Stomach (tissue), 9 donors: ENCODE results near the gene SH2D3A. TPM values are rescaled to one million over a fixed set of nuclear protein-coding genes. Genes with fewer than 3 reads are reported as not detected.
"Not testable (repeated sequence)": the region's sequence is repeated elsewhere in the genome, so short reads cannot be mapped to it uniquely, and the experiment has no call there.

ENCODE experiments used
- DNase-seq, 2 donors: peaks; one replicate each; pipeline versions ENCODE4 v3.0.0 to v3.0.0-alpha.2; 2013 to 2019
- H3K27ac ChIP-seq, 5 donors: fragments of 200-600 bp in 4 of 5; sonication (generic) in 4 of 5; one replicate each; pipeline ENCODE4 v1.5.1; 2013 to 2019; ENCODE audit warnings: mild to moderate bottlenecking in 1 of 5, moderate library complexity in 1 of 5
- H3K27me3 ChIP-seq, 3 donors: fragments of 200-600 bp; sonication (generic); one replicate each; pipeline ENCODE4 v1.5.1; 2017 to 2019; ENCODE audit warnings: mixed run types in 1 of 3
- H3K36me3 ChIP-seq, 4 donors: fragments of 200-600 bp; sonication (generic); 1 replicate in 3 of 4; 2 replicates in 1 of 4; pipeline ENCODE4 v1.5.1; 2016 to 2019
- H3K4me1 ChIP-seq, 4 donors: fragments of 200-600 bp; sonication (generic); one replicate each; pipeline ENCODE4 v1.5.1; 2016 to 2019
- H3K4me3 ChIP-seq, 4 donors: fragments of 200-600 bp; sonication (generic) in 3 of 4; one replicate each; pipeline ENCODE4 v1.5.1; 2016 to 2019; ENCODE audit warnings: mild to moderate bottlenecking in 1 of 4
- H3K9me3 ChIP-seq, 4 donors: fragments of 200-600 bp; sonication (generic); one replicate each; pipeline ENCODE4 v1.5.1; 2016 to 2019
- CTCF ChIP-seq, 7 experiments: fragments of 450-650 bp in 4 of 7; fragments of 200-600 bp in 3 of 7; sonication (generic) in 3 of 7; IDR thresholded peaks; one replicate each; pipeline ENCODE4 v1.5.1; 2016 to 2019; ENCODE audit warnings: antibody characterized with exemption in 7 of 7, control low read depth in 2 of 7, mild to moderate bottlenecking in 1 of 7
- EP300 ChIP-seq: sonication (generic); formaldehyde crosslinking; IDR thresholded peaks from one replicate; pipeline ENCODE4 v1.6.1; 2017; ENCODE audit warnings: antibody characterized with exemption
- POLR2A ChIP-seq, 4 donors: fragments of 450-650 bp; IDR thresholded peaks; one replicate each; pipeline ENCODE4 v1.6.1; 2016; ENCODE audit warnings: antibody characterized with exemption in 4 of 4, control low read depth in 2 of 4, mild to moderate bottlenecking in 1 of 4, moderate library complexity in 1 of 4
- POLR2AphosphoS5 ChIP-seq, 3 donors: sonication (generic); formaldehyde crosslinking; IDR thresholded peaks; one replicate each; pipeline ENCODE4 v1.6.1; 2016; ENCODE audit warnings: antibody characterized with exemption in 3 of 3
- WGBS, 5 donors: extraction: QIAGEN DNeasy Blood & Tissue Kit in 3 of 5; methylation state at CpG; one replicate each; pipeline versions ENCODE4 v1.1.5 to v1.1.7; 2013 to 2018; 5-methylcytosine and 5-hydroxymethylcytosine counted together
- intact Hi-C: fragments of 100-400 bp; cut with DNase I; formaldehyde crosslinking; loops from one replicate; pipeline ENCODE4 v1.15.1; 2023; ENCODE audit warnings: low total_unique reads
- polyA plus RNA-seq, 3 donors: library from polyadenylated mRNA; stranded (reverse); fragments of 200-250 nt; gene quantifications; one replicate each; pipeline ENCODE4 v1.2.3, GENCODE V29; 2013
- total RNA-seq, 5 donors: library from RNA; depleted of rRNA; stranded (reverse); fragments of >200 nt; gene quantifications; one replicate each; pipeline versions ENCODE4 v1.1.0 to v1.2.3, GENCODE V29; 2014 to 2016
- donor health status: healthy with polysubstance abuse.
- donor health status: Bipolar disorder and iron deficiency.
- donor health status: healthy.

SH2D3A gene
- total and polyA plus RNA-seq, 8 donors = 8.8 to 71.3 (median 27.3) TPM

GRCh38 chr19:6773323-6773931, 6.2 kb upstream of the SH2D3A start:
- intact Hi-C loops = no loop called here
- Histone ChIP-seq H3K4me3 (peak overlapping the region; percentile 39 to 60 (median 48)), H3K27ac (peak overlapping the region in 4 of 5 donors; percentile 46 to 87 (median 64)), H3K27me3 (no peaks in the 10 kb centered on the region), H3K9me3 (no peaks in the 10 kb centered on the region), H3K36me3 (no peaks in the 10 kb centered on the region), H3K4me1 (peaks cover 0 to 20% (median 0%) of the 10 kb centered on the region in 4 donors)
- peak; percentile 39 to 40 for DNase-seq
- no peak for TF ChIP-seq EP300
- TF ChIP-seq CTCF (IDR thresholded peaks at IDR 0.05) = no peak
- TF ChIP-seq POLR2A (IDR thresholded peaks at IDR 0.05) = no peak
- no peak for TF ChIP-seq POLR2AphosphoS5 (IDR thresholded peaks at IDR 0.05)
- 29 to 64% (median 45%) methylated on average over 4 to 8 of the region's 8 CpGs for WGBS, 5 donors

- no peak for DNase-seq
- no peaks in the 10 kb centered on the region for H3K9me3 ChIP-seq
- WGBS, 5 donors = 47 to 80% (median 65%) methylated on average over 1 to 14 of the region's 14 CpGs
These were observed 5.7 kb upstream of the SH2D3A start for GRCh38 chr19:6772866-6773322.

GRCh38 chr19:6772028-6772865, 5.0 kb upstream of the SH2D3A start, which contains the start of gene VAV1:
VAV1 (plus strand) TSS chr19:6772708; CDS start chr19:6772808, 100 bp downstream.
- DNase-seq = peak; percentile 63 to 75
- Histone ChIP-seq H3K36me3 (no peaks in the 10 kb centered on the region), H3K27me3 (peaks cover 0 to 9% (median 0%) of the 10 kb centered on the region in 3 donors), H3K4me1 (peaks cover 0 to 29% (median 7%) of the 10 kb centered on the region in 4 donors), H3K9me3 (no peaks in the 10 kb centered on the region), H3K27ac (peak within 1 kb of the TSS in 4 of 5 donors; percentile 46 to 87 (median 64)), H3K4me3 (peak within 1 kb of the TSS; percentile 39 to 60 (median 48))
- 45 to 53% (median 47%) methylated on average over 13 to 25 of the region's 25 CpGs for whole genome bisulfite sequencing, 5 donors
- intact Hi-C loops = no loop called here
- TF ChIP-seq POLR2AphosphoS5 (IDR thresholded peaks at IDR 0.05) (peak in 2 of 3 donors; percentile 23 to 41), EP300 (no peak)

More at GRCh38 chr19:6772866-6773322, 5.7 kb upstream of the SH2D3A start:
- Histone ChIP-seq H3K4me1 (peaks cover 0 to 22% (median under 1%) of the 10 kb centered on the region in 4 donors), H3K36me3 (no peaks in the 10 kb centered on the region), H3K27me3 (peaks cover 0 to 3% (median 0%) of the 10 kb centered on the region in 3 donors), H3K4me3 (peak overlapping the region; percentile 39 to 60 (median 48)), H3K27ac (peak overlapping the region in 4 of 5 donors; percentile 46 to 87 (median 64))
- TF ChIP-seq CTCF (IDR thresholded peaks at IDR 0.05) (no peak), POLR2AphosphoS5 (IDR thresholded peaks at IDR 0.05) (no peak), EP300 (no peak), POLR2A (IDR thresholded peaks at IDR 0.05) (no peak)
- intact Hi-C loops = no loop called here

GRCh38 chr19:6771648-6772027, 4.4 kb upstream of the SH2D3A start:
- WGBS, 5 donors = 79 to 94% (median 90%) methylated on average over 7 of the region's 7 CpGs
- H3K27ac ChIP-seq = peak overlapping the region in 2 of 5 donors; percentile 71 to 87
- intact Hi-C loops, H3K9me3 ChIP-seq, DNase-seq, H3K4me3 ChIP-seq, H3K36me3 ChIP-seq: not testable (repeated sequence)
- H3K27me3 ChIP-seq = peaks cover 0 to 15% (median 0%) of the 10 kb centered on the region in 3 donors
- H3K4me1 ChIP-seq = peaks cover 0 to 35% (median 12%) of the 10 kb centered on the region in 4 donors

GRCh38 chr19:6769006-6769619, 1.9 kb upstream of the SH2D3A start:
- Histone ChIP-seq H3K27ac (peak overlapping the region in 1 of 5 donors; percentile 89), H3K27me3 (peaks cover 0 to 33% (median 0%) of the 10 kb centered on the region in 3 donors), H3K4me3 (no peak overlapping the region), H3K9me3 (no peaks in the 10 kb centered on the region), H3K4me1 (peaks cover 0 to 33% (median 28%) of the 10 kb centered on the region in 4 donors), H3K36me3 (no peaks in the 10 kb centered on the region)
- 49 to 60% (median 55%) methylated on average over 11 of the region's 11 CpGs for WGBS, 5 donors
- peak in 1 of 2 donors; percentile 49 for DNase-seq
- intact Hi-C loops = no loop called here
- TF ChIP-seq CTCF (IDR thresholded peaks at IDR 0.05) = peak in 2 of 7 experiments; percentile 15 to 21
- no peak for TF ChIP-seq POLR2AphosphoS5 (IDR thresholded peaks at IDR 0.05)
